Left ventricle myocardium superior (tissue), 1 donor: ENCODE results near the gene MAD1L1. TPM values are rescaled to one million over a fixed set of nuclear protein-coding genes. Genes with fewer than 3 reads are reported as not detected.
A peak's percentile ranks its signal among the peaks of the same experiment; 100 is the strongest.
"Not testable (repeated sequence)": the region's sequence is repeated elsewhere in the genome, so short reads cannot be mapped to it uniquely, and the experiment has no call there.

Experiments used
- ATAC-seq: fragments of 200-7000 bp; cut with Tn5 transposase; one replicate; pipeline ENCODE4 v1.9.1; 2020; ENCODE audit warnings: mild to moderate bottlenecking, moderate library complexity
- DNase-seq: peaks from one replicate; pipeline ENCODE4 v3.0.0-alpha.2; 2020
- intact Hi-C: fragments of 100-400 bp; cut with micrococcal nuclease; formaldehyde crosslinking; loops from one replicate; pipeline ENCODE4 v1.11.0; 2022
- total RNA-seq: library from RNA; stranded (reverse); fragmentation: NEBNext Ultra II Directional; extraction: Animal tissue kit (Norgen Biotek cat#: 25700); gene quantifications from one replicate; pipeline ENCODE4 v1.2.1, GENCODE V29; 2021
- donor health status: DM: no; HTN: yes; CAD: no; lungs with severe emphysema.

MAD1L1 gene
- total RNA-seq, 1 donor from 2014 or later: 19.1 TPM

- DNase-seq (no peak), ATAC-seq (no peak)
- intact Hi-C loops: no loop called here
Observed at GRCh38 chr7:1985936-1986335, 246.8 kb downstream of the MAD1L1 start.

- ATAC-seq: no peak
- intact Hi-C loops: no loop called here
- DNase-seq: peak; percentile 18
Observed at GRCh38 chr7:1985042-1985441, 247.7 kb downstream of the MAD1L1 start.

- intact Hi-C loops: no loop called here
- ATAC-seq: no peak
- DNase-seq: peak; percentile 14
Observed at GRCh38 chr7:1981878-1982230, 250.9 kb downstream of the MAD1L1 start.

DNA sequence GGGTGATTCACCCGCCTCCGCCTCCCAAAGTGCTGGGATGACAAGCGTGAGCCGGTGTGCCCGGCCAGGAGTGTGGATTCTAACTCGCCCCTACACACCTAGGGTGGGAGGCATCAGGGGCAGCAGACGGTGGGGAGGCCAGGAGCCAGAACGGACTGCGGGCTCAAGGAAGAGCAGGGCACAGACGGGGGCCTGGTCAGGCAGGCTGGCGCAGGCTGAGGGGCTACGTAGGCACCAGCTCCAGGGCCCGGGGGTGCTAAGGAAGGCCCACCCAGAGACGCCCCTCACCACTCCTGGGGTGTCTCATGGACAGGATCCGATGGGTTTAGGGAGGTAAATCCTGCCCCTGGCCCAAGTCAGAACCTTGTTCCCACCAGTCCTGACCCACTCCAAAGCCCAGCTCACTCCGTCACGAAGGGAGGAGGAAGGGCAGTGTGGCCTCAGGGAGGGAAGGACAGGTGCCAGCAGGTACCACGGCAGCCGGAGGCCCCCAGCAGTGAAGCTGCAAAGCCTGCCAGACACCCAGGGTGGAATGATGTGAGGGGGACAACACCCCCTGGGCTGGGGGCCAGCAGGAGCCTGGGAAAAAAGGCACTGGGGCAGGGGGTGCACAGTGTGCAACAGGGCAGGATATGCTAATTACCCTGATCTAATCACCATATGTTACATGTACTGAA lies 251.4 kb downstream of the MAD1L1 start:
- DNase-seq: peak; percentile 13
- ATAC-seq: no peak
- intact Hi-C loops: no loop called here

GRCh38 chr7:1979591-1980560 lies 252.9 kb downstream of the MAD1L1 start:
- no peak for ATAC-seq
- intact Hi-C loops: no loop called here
- peak; percentile 21 for DNase-seq

GRCh38 chr7:1978656-1979590 lies 253.8 kb downstream of the MAD1L1 start:
- DNase-seq (peak; percentile 14), ATAC-seq (no peak)
- intact Hi-C loops: no loop called here

GRCh38 chr7:1977876-1978441 lies 254.8 kb downstream of the MAD1L1 start:
- peak; percentile 19 for DNase-seq
- no peak for ATAC-seq
- intact Hi-C loops: no loop called here

DNA sequence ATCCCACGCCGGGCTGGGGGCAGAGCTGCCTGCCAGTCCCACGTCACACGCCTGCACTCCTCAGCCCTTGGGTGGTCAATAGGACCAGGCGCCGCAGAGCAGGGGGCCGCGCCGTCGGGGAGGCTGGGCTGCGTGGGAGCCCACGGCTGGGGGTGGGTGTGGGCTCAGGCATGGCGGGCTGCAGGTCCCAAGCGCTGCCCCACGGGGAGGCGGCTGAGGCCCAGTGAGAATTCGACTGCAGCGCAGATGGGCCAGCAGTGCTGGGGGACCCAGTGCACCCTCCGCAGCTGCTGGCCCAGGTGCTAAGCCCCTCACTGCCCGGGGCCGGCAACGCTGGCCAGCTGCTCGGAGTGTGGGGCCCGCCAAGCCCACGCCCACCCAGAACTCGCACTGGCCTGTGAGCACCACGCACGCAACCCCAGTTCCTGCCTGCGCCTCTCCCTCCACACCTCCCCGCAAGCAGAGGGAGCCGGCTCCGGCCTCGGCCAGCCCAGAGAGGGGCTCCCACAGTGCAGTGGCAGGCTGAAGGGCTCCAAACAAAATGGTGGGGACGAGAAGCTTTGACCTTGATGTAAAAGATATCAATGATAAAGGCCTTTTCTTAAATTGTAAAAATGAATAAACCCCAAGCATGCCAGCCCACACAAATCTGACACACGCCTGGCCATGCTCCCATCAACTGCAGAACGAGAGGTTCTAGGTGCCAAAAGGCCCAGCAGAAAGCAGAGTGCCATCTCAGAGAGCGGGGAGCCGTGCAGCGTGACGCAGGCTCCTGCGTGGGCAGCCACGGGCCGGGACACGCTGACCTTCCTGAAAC lies 255.5 kb downstream of the MAD1L1 start:
- DNase-seq: peak; percentile 18
- no peak for ATAC-seq
- intact Hi-C loops: no loop called here

DNA sequence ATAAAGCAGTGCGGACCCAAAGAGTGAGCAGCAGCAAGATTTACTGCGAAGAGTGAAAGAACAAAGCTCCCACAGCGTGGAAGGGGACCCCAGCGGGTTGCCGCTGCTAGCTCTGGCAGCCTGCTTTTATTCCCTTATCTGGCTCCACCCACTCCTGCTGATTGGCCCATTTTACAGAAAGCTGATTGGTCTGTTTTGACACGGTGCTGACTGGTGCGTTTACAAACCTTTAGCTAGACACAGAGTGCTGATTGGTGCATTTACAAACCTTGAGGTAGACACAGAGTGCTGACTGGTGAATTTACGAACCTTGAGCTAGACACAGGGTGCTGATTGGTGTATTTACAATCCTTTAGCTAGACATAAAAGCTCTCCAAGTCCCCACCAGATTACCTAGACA lies 256.2 kb downstream of the MAD1L1 start:
- intact Hi-C loops, ATAC-seq: not testable (repeated sequence)
- DNase-seq: peak; percentile 17

GRCh38 chr7:1975581-1975980 lies 257.2 kb downstream of the MAD1L1 start:
- ATAC-seq (no peak), DNase-seq (peak; percentile 11)
- intact Hi-C loops: no loop called here

- intact Hi-C loops: no loop called here
- ATAC-seq (no peak), DNase-seq (peak; percentile 12)
Observed at GRCh38 chr7:1975179-1975578, 257.6 kb downstream of the MAD1L1 start.

GRCh38 chr7:1974290-1975101 lies 258.2 kb downstream of the MAD1L1 start:
- DNase-seq: no peak
- no peak for ATAC-seq
- intact Hi-C loops: no loop called here

DNA sequence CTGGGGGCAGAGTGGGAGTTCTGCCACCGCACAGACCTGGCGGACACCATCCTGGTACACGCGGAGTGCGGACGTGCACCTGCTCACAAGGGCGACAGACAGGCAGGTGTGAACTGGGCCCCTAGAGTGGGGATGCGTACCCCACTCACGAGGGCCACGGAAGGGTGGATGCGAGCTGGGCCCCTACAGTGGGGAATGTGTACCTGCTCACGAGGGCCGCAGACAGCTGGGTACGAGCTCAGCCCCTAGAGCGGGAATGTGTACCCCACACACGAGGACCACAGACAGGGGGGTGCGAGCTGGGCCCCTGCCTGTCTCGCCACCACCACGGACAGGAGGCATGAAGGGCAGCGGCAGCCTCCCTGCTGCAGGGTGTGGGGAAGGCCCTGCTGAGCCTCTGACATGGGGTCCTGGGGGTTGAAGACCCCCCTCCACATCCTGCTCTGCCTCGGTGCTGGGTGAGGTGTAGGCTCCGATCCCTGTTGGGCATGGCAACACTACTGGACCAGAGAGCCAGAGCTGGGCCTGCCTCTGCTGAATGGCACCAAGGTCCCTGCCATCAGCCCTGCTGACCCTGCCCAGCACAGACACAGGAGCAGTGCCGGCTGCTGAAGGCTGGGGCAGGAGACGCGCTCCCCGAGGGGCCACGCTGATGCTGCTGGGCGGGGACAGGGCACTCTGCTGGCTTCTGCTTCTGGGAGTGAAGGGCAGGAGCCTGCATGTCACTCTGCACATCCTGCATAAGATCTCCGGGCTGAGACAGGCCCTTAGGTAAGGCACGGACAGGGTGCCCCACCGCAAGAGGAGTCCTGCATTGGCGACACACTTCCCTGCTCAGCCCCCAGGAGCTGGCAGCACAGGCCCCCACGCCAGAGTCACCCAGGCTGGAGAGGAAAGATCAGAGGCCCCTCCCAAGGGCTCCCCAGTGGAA lies 259.2 kb downstream of the MAD1L1 start:
- ATAC-seq: no peak
- peak; percentile 22 for DNase-seq
- intact Hi-C loops: no loop called here

GRCh38 chr7:1972744-1973143 lies 260.0 kb downstream of the MAD1L1 start:
- no peak for DNase-seq
- intact Hi-C loops: no loop called here
- no peak for ATAC-seq

DNA sequence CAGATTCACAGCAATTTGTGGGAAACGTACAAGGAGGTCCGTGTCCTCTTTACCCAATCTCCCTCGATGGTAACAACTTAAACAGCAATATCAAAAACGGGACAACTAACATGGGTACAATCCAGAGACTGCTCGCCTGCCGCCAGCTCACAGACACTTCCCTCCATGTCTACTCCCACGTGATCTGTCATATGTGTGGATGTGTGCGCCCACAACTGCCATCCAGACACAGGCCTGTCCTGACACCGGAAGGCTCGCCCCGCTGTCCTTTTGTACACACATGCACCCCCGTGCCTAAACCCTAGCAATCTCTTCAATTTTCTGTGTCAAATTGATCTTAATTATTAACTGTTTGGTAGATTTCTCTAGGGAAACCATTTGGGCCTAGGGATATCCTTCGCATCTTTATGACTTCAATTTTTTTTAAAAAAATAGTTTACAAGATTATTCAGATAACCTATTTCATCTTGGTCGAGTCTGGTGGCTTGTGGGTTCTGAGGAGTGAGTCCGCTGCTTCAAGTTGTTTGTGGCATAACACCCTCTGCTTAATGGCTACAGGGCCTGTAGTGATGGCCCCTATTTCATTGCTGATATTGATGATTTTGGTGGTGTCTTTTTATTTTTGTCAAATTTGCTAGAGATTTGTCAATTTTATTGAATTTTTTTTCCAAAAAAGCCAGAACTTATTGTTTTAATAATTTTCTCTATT lies 260.6 kb downstream of the MAD1L1 start:
- intact Hi-C loops: no loop called here
- DNase-seq (peak; percentile 14), ATAC-seq (no peak)

GRCh38 chr7:1970895-1971294 lies 261.9 kb downstream of the MAD1L1 start:
- DNase-seq (peak; percentile 15), ATAC-seq (no peak)
- intact Hi-C loops: no loop called here
